Measurements from ENCODE around the gene ACBD6.

Gene ACBD6

DNA sequence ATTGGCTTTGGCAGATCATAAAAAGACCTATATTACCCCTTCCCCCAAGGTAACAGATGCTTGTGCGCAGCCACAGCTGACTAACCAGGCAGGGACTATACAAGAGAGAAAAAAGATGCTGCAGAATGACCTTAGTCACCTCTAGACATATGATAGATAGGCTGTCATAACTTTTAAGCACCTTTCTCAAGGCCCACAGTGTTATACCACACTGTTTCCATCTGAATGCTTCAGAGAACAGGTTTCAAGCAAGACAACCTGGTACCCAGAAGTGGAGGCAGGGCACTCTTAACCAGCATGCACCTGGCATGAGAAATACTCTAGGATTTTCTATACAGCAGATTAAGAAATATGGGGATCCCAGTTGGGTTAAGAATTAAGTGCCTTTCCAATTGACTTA, 43.6 kb upstream of the ACBD6 start:
- Histone ChIP-seq H3K36me3 (no peaks in the 10 kb centered on the region), H3K4me1 (peaks cover 0 to 35% (median 12%) of the 10 kb centered on the region in 4 donors), H3K27ac (no peak overlapping the region), H3K9me3 (no peaks in the 10 kb centered on the region), H3K4me3 (no peak overlapping the region), H3K27me3 (no peaks in the 10 kb centered on the region)
- intact Hi-C loops (cut with DNase I; ENCODE audit: low total_unique reads), result no loop called here
- DNase-seq, result no peak
- TF ChIP-seq, protein P1, sequence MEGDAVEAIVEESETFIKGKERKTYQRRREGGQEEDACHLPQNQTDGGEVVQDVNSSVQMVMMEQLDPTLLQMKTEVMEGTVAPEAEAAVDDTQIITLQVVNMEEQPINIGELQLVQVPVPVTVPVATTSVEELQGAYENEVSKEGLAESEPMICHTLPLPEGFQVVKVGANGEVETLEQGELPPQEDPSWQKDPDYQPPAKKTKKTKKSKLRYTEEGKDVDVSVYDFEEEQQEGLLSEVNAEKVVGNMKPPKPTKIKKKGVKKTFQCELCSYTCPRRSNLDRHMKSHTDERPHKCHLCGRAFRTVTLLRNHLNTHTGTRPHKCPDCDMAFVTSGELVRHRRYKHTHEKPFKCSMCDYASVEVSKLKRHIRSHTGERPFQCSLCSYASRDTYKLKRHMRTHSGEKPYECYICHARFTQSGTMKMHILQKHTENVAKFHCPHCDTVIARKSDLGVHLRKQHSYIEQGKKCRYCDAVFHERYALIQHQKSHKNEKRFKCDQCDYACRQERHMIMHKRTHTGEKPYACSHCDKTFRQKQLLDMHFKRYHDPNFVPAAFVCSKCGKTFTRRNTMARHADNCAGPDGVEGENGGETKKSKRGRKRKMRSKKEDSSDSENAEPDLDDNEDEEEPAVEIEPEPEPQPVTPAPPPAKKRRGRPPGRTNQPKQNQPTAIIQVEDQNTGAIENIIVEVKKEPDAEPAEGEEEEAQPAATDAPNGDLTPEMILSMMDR (IDR thresholded peaks at IDR 0.05), result no peak

DNA sequence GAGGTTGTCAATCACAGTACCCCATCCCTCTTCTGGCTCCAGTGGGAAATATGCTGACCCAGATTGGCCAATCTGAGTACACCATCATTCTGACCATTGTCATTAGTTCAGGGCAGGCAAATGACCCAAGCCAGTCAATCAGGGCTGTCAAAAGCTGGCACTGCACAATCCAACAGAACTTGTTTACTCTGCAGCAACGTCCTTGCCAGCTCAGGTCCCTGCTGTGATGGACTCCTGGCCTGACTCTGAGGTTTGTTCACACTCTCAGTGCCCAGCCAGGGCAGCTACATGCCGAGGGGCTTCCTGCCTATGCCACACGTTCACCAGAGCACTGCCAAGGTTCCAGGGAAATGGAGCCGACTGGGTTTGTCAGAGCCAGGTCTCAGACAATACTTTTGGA, 41.7 kb upstream of the ACBD6 start:
- Histone ChIP-seq H3K9me3 (no peaks in the 10 kb centered on the region), H3K27me3 (no peaks in the 10 kb centered on the region), H3K4me1 (peaks cover 0 to 44% (median 15%) of the 10 kb centered on the region in 4 donors), H3K36me3 (no peaks in the 10 kb centered on the region), H3K27ac (peak overlapping the region; percentile 8 to 68), H3K4me3 (no peak overlapping the region)
- TF ChIP-seq, protein P1 (IDR thresholded peaks at IDR 0.05), result no peak
- intact Hi-C loops (cut with DNase I; ENCODE audit: low total_unique reads), result no loop called here
- DNase-seq, result no peak

DNA sequence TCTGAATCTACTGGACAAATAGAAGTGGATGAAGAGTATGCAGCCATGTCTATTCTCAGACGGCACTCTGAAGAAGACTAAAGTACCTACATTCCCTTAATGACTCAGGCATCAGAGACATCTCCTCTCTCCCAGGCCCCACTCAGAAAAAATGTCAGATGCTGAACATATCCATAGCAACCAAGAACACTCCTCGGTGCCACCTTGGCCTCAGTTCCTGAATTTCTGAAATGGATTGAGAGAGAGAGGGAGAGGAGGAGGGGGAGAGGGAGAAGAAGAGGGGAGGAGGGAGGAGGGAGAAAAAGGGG, 40.4 kb upstream of the ACBD6 start:
- H3K36me3 ChIP-seq, result no peaks in the 10 kb centered on the region
- intact Hi-C loops (cut with DNase I; ENCODE audit: low total_unique reads), result no loop called here

DNA sequence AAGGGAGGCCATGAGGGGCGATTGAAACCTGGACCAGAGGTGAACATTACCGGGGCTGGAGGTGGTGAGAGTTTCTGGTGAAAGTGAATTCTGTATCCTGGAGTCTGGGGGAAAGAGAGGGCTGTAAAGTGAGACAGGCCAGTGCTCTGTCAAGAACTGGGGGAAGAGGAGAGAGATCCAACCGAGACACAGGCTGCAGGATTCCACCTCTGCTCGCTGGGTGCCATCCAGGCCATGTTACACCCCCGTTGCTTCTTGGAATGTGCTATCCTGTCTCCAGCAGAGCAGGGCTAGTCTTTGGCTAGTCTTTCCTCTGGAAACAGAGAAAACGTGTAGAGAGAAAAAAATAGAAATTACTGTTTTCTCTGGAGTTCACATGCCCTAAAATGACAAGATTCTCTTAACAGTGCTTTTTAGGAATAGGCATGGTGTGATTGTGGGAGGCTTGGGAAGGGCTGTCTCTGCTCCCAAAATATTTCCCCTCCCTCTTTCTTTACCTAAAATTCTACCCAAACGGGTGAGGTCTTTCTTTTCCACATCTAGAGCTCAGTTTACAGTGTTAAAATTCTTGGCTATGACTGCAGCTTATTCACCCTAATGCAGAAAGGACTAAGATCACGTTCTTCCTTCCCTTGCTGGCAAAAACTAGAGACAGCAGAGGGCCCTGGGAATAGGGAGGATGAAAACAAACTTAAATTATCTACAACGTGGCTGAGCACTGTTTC, 39.9 kb upstream of the ACBD6 start:
- H3K9me3 ChIP-seq, result no peaks in the 10 kb centered on the region
- TF ChIP-seq, protein P1 (IDR thresholded peaks at IDR 0.05), result no peak
- no peak overlapping the region for H3K4me3 ChIP-seq
- no peak for DNase-seq
- H3K27ac ChIP-seq, result peak overlapping the region; percentile 68 to 73
- intact Hi-C loops (cut with DNase I; ENCODE audit: low total_unique reads), result no loop called here
- no peaks in the 10 kb centered on the region for H3K36me3 ChIP-seq
- H3K27me3 ChIP-seq, result no peaks in the 10 kb centered on the region
- peaks cover 0 to 44% (median 15%) of the 10 kb centered on the region in 4 donors for H3K4me1 ChIP-seq

More for the DNA sequence above, 40.4 kb upstream of the ACBD6 start:
- H3K4me3 ChIP-seq, result no peak overlapping the region
- no peaks in the 10 kb centered on the region for H3K27me3 ChIP-seq
- DNase-seq, result no peak
- H3K9me3 ChIP-seq, result no peaks in the 10 kb centered on the region
- peaks cover 0 to 44% (median 15%) of the 10 kb centered on the region in 4 donors for H3K4me1 ChIP-seq
- H3K27ac ChIP-seq, result peak overlapping the region; percentile 68 to 73
- TF ChIP-seq, protein P1 (IDR thresholded peaks at IDR 0.05), result no peak

DNA sequence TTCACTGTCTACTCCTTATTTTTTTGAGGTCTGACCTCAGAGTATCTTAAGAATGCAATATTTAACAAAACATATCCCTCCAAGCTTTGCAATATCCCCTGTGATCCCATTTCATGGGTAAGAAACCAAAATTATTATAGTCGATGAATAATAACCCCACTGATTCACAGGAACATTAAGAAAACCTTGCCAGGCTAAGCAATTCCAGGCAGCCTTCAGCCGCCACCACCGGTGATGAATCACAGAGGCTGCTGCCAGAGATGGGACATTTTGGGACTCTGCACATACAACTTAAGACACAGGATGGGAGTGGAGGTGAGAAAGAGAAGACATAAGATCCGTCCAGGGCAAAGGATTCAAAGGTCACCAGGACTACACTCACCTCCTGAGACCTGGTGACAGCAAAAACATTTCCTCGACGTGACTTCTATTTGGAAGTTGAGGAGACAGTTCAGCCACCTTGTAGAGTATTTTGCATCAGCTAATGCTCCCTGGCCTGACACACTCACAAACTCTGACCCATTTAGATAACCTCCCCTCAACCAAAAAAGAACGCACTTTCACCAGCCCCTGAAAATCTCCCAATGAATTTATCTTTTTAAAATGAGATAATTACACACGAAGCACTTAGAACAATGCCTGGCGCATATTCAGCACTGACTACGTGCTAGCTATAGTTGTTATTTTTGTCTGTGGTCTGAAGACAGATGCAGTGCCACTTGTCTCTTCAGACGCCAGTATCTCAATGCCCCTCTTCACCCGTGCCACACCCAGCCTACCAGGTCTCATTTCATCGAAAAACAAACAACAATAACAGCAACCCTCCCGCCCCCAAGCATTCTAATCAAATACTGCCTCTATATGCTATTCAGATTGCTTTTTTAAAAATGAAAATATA, 38.6 kb upstream of the ACBD6 start:
- H3K27me3 ChIP-seq, result no peaks in the 10 kb centered on the region
- H3K36me3 ChIP-seq, result no peaks in the 10 kb centered on the region
- intact Hi-C loops (cut with DNase I; ENCODE audit: low total_unique reads), result no loop called here
- DNase-seq, result peak in 1 of 2 donors; percentile 80
- TF ChIP-seq, protein P1 (IDR thresholded peaks at IDR 0.05), result no peak
- no peak overlapping the region for H3K4me3 ChIP-seq
- peak overlapping the region; percentile 68 to 73 for H3K27ac ChIP-seq
- no peaks in the 10 kb centered on the region for H3K9me3 ChIP-seq
- H3K4me1 ChIP-seq, result peaks cover 0 to 44% (median 15%) of the 10 kb centered on the region in 4 donors
